H1 (cell line): Measurements from ENCODE around the gene UFSP1.

Experiments
- CTCF ChIP-seq, 3 experiments: IDR thresholded peaks; 1 replicate in 2 of 3; 2 replicates in 1 of 3; pipeline versions ENCODE4 v1.5.1 to v1.6.1; 2011; ENCODE audit warnings: low read length in 3 of 3, mild to moderate bottlenecking in 3 of 3, inconsistent platforms in 2 of 3, low read depth in 1 of 3, moderate library complexity in 1 of 3; ENCODE audit not compliant: insufficient read depth in 1 of 3; ENCODE audit errors: control extremely low read depth in 1 of 3
- KDM1A ChIP-seq: fragments of 200-600, 300-600 bp; sonication (generic); IDR thresholded peaks from 2 replicates; pipeline ENCODE4 v1.7.1; 2016; ENCODE audit warnings: mild to moderate bottlenecking, low read length, borderline replicate concordance
- NRF1 ChIP-seq: IDR thresholded peaks from 2 replicates; pipeline ENCODE4 v1.6.1; 2011; ENCODE audit warnings: mild to moderate bottlenecking, low read depth, low read length, improper control_type of control experiment
- ZNF274 ChIP-seq: IDR thresholded peaks from 2 replicates; pipeline ENCODE4 v1.7.0; 2012; ENCODE audit warnings: low read length, borderline replicate concordance; ENCODE audit errors: extremely low read depth

- TF ChIP-seq KDM1A (no peak), CTCF (IDR thresholded peaks at IDR 0.05; ENCODE audit: control extremely low read depth in 1 of 3, insufficient read depth in 1 of 3, low read depth in 1 of 3, low read length in 3 of 3) (no peak), ZNF274 (no peak), NRF1 (no peak)
Observed at GRCh38 chr7:100895701-100895955, 6.1 kb upstream of the UFSP1 start, which contains the start of gene ACHE.
